CD4-positive, alpha-beta T cell (primary cell): Measurements from ENCODE around the gene TIMM17A. TPM values are rescaled to one million over a fixed set of nuclear protein-coding genes. Genes with fewer than 3 reads are reported as not detected.
A peak's percentile ranks its signal among the peaks of the same experiment; 100 is the strongest.

Experiments
- ATAC-seq: fragments of 200-7000 bp; cut with Tn5 transposase; one replicate; pipeline ENCODE4 v1.10.0; 2022; ENCODE audit warnings: mild to moderate bottlenecking; ENCODE audit not compliant: poor library complexity
- CTCF ChIA-PET: fragments of 350-600 bp; sonication (Branson Sonifier 250); formaldehyde crosslinking; loops from one replicate; lab custom pipeline; 2021; ENCODE audit warnings: antibody characterized with exemption, inconsistent platforms; lab: Charles Lee
- POLR2A ChIA-PET: fragments of 350-600 bp; sonication (Branson Sonifier 250); formaldehyde crosslinking; loops from one replicate; lab custom pipeline; 2021; ENCODE audit warnings: antibody characterized with exemption, inconsistent platforms; lab: Charles Lee
- DNase-seq, 14 experiments: peaks; one replicate each; pipeline ENCODE4 v3.0.0-alpha.2; 2013 to 2020; ENCODE audit warnings: mixed read lengths in 2 of 14
- H3K27ac ChIP-seq, 2 donors: one replicate each; pipeline versions ENCODE4 v1.5.1 to v1.7.0; 2013; ENCODE audit warnings: low read length in 2 of 2, low read depth in 1 of 2, mild to moderate bottlenecking in 1 of 2
- H3K27me3 ChIP-seq, 2 experiments: 1 replicate in 1 of 2; 2 replicates in 1 of 2; pipeline versions ENCODE4 v1.6.1 to v1.7.0; 2013; ENCODE audit warnings: low read length in 2 of 2, control low read depth in 1 of 2, mild to moderate bottlenecking in 1 of 2, moderate library complexity in 1 of 2; ENCODE audit not compliant: insufficient read depth in 2 of 2, control insufficient read depth in 1 of 2
- H3K36me3 ChIP-seq: one replicate; pipeline ENCODE4 v1.6.1; 2013; ENCODE audit warnings: low read length, control low read depth; ENCODE audit not compliant: insufficient read depth
- H3K4me1 ChIP-seq: one replicate; pipeline ENCODE4 v1.6.1; 2013; ENCODE audit warnings: low read length, control low read depth; ENCODE audit not compliant: insufficient read depth
- H3K4me3 ChIP-seq: one replicate; pipeline ENCODE4 v1.5.1; 2013; ENCODE audit warnings: mild to moderate bottlenecking, low read length, moderate library complexity
- H3K9me3 ChIP-seq, 2 experiments: 1 replicate in 1 of 2; 2 replicates in 1 of 2; pipeline versions ENCODE4 v1.6.1 to v1.7.0; 2013; ENCODE audit warnings: low read length in 2 of 2, mild to moderate bottlenecking in 2 of 2, control low read depth in 1 of 2, moderate library complexity in 1 of 2; ENCODE audit not compliant: control insufficient read depth in 1 of 2, insufficient read depth in 1 of 2
- H3K27ac Mint-ChIP-seq: one replicate; pipeline ENCODE4 v1.8.0; 2020; ENCODE audit warnings: mixed read lengths
- H3K27me3 Mint-ChIP-seq: one replicate; pipeline ENCODE4 v1.8.0; 2021; ENCODE audit warnings: mixed read lengths
- H3K36me3 Mint-ChIP-seq: one replicate; pipeline ENCODE4 v1.8.0; 2021; ENCODE audit warnings: low read depth, mixed read lengths
- H3K4me1 Mint-ChIP-seq: one replicate; pipeline ENCODE4 v1.8.0; 2021; ENCODE audit warnings: low read depth, mixed read lengths
- H3K4me3 Mint-ChIP-seq: one replicate; pipeline ENCODE4 v1.8.0; 2020; ENCODE audit warnings: mild to moderate bottlenecking, mixed read lengths
- H3K9me3 Mint-ChIP-seq: one replicate; pipeline ENCODE4 v1.8.0; 2020; ENCODE audit warnings: mixed read lengths
- intact Hi-C, 2 experiments: fragments of 100-400 bp; cut with DNase I in 1 of 2; cut with micrococcal nuclease in 1 of 2; formaldehyde crosslinking; loops; one replicate each; pipeline versions ENCODE4 v1.15.1 to v1.9.0; 2023 to 2025; cut with DNase I, micrococcal nuclease
- total RNA-seq, 174 experiments: library from RNA in 2 of 174; stranded (reverse) in 2 of 174; gene quantifications; one replicate each; pipeline ENCODE4 v1.2.3 and lab custom pipeline; 2021 to 2026
- TF ChIP-seq, protein P1 (sequence below): fragments of 200-600 bp; IDR thresholded peaks from one replicate; pipeline ENCODE4 v1.8.0; 2022; ENCODE audit warnings: antibody characterized with exemption, mild to moderate bottlenecking

The TIMM17A gene
- total RNA-seq, 2 experiments from 2014 or later = 46.2 to 49.6 TPM

DNA sequence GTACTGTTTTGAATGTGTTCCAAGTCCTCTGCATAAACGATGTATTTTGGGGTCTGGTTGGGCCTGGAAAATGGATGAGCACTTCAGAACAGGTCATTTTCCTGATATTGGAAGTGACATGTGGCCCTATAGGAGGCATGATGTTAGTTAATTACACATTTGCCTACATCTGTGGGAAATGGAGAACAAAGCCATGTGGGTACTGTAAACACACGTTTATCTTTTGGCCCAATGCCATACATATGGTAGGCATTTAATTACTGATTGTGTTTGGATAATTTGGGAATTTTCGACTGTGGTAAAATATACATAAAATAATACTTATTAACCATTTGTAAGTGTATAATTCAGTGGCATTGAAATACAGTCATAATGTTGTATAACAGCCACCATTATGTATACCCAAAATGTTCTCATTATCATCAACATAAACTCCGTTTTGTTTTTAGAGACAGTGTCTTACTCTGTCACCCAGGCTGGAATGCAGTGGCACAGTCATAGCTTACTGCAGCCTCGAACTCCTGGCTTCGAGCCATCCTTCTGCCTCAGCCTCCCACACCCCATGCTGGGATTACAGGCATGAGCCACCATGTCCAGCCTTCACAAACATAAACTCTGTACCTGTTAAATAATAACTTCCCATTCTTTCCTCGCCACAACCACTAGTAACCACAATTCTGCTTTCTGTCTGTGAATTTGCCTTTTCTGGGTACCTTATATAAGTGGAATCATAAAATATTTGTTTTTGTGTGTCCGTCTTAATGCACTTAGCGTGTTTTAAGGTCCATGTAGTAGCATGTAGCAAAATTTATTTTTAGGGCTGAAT, 15.2 kb downstream of the TIMM17A start:
- Histone ChIP-seq H3K4me3 (no peak overlapping the region), H3K9me3 (no peaks in the 10 kb centered on the region), H3K27me3 (no peaks in the 10 kb centered on the region), H3K36me3 (peaks cover 50% of the 10 kb centered on the region), H3K4me1 (peaks cover 3% of the 10 kb centered on the region), H3K27ac (no peak overlapping the region)
- no peaks in the 10 kb centered on the region for H3K9me3 Mint-ChIP-seq
- no peak overlapping the region for H3K4me3 Mint-ChIP-seq
- H3K36me3 Mint-ChIP-seq = peaks cover 52% of the 10 kb centered on the region
- H3K27ac Mint-ChIP-seq = no peak overlapping the region
- POLR2A ChIA-PET = no interaction called here
- ATAC-seq (no peak), DNase-seq (no peak)
- intact Hi-C loops = loop anchor here in 1 of 2 experiments (5.0 kb wide), 3 partner anchors 93 to 408 kb away; no protein-coding TSS in a partner anchor
- TF ChIP-seq, protein P1, sequence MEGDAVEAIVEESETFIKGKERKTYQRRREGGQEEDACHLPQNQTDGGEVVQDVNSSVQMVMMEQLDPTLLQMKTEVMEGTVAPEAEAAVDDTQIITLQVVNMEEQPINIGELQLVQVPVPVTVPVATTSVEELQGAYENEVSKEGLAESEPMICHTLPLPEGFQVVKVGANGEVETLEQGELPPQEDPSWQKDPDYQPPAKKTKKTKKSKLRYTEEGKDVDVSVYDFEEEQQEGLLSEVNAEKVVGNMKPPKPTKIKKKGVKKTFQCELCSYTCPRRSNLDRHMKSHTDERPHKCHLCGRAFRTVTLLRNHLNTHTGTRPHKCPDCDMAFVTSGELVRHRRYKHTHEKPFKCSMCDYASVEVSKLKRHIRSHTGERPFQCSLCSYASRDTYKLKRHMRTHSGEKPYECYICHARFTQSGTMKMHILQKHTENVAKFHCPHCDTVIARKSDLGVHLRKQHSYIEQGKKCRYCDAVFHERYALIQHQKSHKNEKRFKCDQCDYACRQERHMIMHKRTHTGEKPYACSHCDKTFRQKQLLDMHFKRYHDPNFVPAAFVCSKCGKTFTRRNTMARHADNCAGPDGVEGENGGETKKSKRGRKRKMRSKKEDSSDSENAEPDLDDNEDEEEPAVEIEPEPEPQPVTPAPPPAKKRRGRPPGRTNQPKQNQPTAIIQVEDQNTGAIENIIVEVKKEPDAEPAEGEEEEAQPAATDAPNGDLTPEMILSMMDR = no peak
- H3K4me1 Mint-ChIP-seq = no peaks in the 10 kb centered on the region
- CTCF ChIA-PET = no interaction called here
- H3K27me3 Mint-ChIP-seq = no peaks in the 10 kb centered on the region

GRCh38 chr1:201982082-201982622, 26.8 kb downstream of the TIMM17A start:
- H3K27ac ChIP-seq = no peak overlapping the region
- intact Hi-C loops = loop anchor here in 1 of 2 experiments (2.0 kb wide), 2 partner anchors 27 to 153 kb away; partner anchors contain the start of genes IPO9 and TIMM17A
- peak overlapping the region; percentile 87 for H3K27ac Mint-ChIP-seq

More at GRCh38 chr1:201982082-201982622, 26.8 kb downstream of the TIMM17A start:
- Mint-ChIP-seq H3K27me3 (no peaks in the 10 kb centered on the region), H3K4me1 (peaks cover 26% of the 10 kb centered on the region), H3K9me3 (no peaks in the 10 kb centered on the region), H3K36me3 (peaks cover 14% of the 10 kb centered on the region), H3K4me3 (peak overlapping the region; percentile 97)
- ATAC-seq = peak; percentile 73
- Histone ChIP-seq H3K36me3 (no peaks in the 10 kb centered on the region), H3K4me3 (peak overlapping the region; percentile 57), H3K9me3 (no peaks in the 10 kb centered on the region), H3K27me3 (no peaks in the 10 kb centered on the region), H3K4me1 (peaks cover 17% of the 10 kb centered on the region)
- POLR2A ChIA-PET = interaction anchor here (0.7 to 2.3 kb wide), 6 partner anchors 8 to 152 kb away, joined by 3 to 14 read pairs (median 4); partner anchors contain the start of genes IPO9 and TIMM17A
- CTCF ChIA-PET = interaction anchor here (2.4 to 2.9 kb wide), 2 partner anchors 17 to 86 kb away, joined by 7 to 10 read pairs; no protein-coding TSS in a partner anchor
- peak in 12 of 14 experiments; percentile 44 to 82 (median 60) for DNase-seq
- TF ChIP-seq, protein P1 = no peak
